A549 treated with AZD9567 at 1 μM for 4 hours (cell line): Measurements from ENCODE around the gene HTT-AS. TPM values are rescaled to one million over a fixed set of nuclear protein-coding genes. Genes with fewer than 3 reads are reported as not detected.

Experiments
- total RNA-seq: library from RNA; stranded (reverse); fragments of 200-300 nt; extraction: Qiagen RNA extraction; gene quantifications from 5 replicates; pipeline ENCODE4 v1.2.3, GENCODE V29; 2022; ENCODE audit not compliant: insufficient read depth

The HTT-AS gene
- not detected in 5 replicates for total RNA-seq

GRCh38 chr4:3074078-3074845, at the start of gene HTT-AS, which contains the start of gene HTT:
TSS of gene HTT-AS (minus strand) at chr4:3074538.
TSS of gene HTT (plus strand) at chr4:3074681. CDS start at chr4:3074826, 145 bp downstream.

Other genes with a start within 250 kb of the HTT-AS start
- 77.3 to 88.1 TPM (median 87.1 TPM) in 5 replicates for gene ADD1, start 230.7 kb downstream of the HTT-AS start, total RNA-seq
- 25.9 to 29.8 TPM (median 27.4 TPM) in 5 replicates for gene NOP14, start 111.1 kb downstream of the HTT-AS start, total RNA-seq
- 1.5 to 1.6 TPM (median 1.6 TPM) in 4 of 5 replicates, not detected in the other for gene GRK4, start 111.0 kb downstream of the HTT-AS start, total RNA-seq
- gene HTT, start 143 bp upstream of the HTT-AS start, total RNA-seq, result 11.3 to 29.3 TPM (median 13.5 TPM) in 5 replicates
- 0.13 to 0.28 TPM (median 0.15 TPM) in 4 of 5 replicates, not detected in the other for gene MSANTD1, start 174.6 kb upstream of the HTT-AS start, total RNA-seq
- gene RGS12, start 218.5 kb upstream of the HTT-AS start, total RNA-seq, result 10.4 to 15.2 TPM (median 10.9 TPM) in 5 replicates